ENCODE measurements around the gene RPL37A.

The RPL37A gene

GRCh38 chr2:216504376-216504762 lies 5.7 kb downstream of the RPL37A start (continued):
- TF ChIP-seq, protein P1, sequence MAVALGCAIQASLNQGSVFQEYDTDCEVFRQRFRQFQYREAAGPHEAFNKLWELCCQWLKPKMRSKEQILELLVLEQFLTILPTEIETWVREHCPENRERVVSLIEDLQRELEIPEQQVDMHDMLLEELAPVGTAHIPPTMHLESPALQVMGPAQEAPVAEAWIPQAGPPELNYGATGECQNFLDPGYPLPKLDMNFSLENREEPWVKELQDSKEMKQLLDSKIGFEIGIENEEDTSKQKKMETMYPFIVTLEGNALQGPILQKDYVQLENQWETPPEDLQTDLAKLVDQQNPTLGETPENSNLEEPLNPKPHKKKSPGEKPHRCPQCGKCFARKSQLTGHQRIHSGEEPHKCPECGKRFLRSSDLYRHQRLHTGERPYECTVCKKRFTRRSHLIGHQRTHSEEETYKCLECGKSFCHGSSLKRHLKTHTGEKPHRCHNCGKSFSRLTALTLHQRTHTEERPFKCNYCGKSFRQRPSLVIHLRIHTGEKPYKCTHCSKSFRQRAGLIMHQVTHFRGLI (tag by site-specific recombination; IDR thresholded peaks at IDR 0.05): no peak

- Histone ChIP-seq H3K27ac (ENCODE audit: extremely low read depth, low read depth, low read length) (no peak overlapping the region), H3K36me3 (ENCODE audit: control insufficient read depth in 2 of 2, insufficient read depth in 1 of 2, low read length in 2 of 2) (peaks cover 51 to 69% of the 10 kb centered on the region in 2 experiments), H3K4me1 (ENCODE audit: control insufficient read depth, insufficient read depth, low read length) (peaks cover 5% of the 10 kb centered on the region; the same call in 1 of the 2 replicates), H3K9me3 (ENCODE audit: control insufficient read depth, insufficient read depth, low read depth, low read length) (no peaks in the 10 kb centered on the region), H3K4me3 (ENCODE audit: low read depth, low read length) (no peak overlapping the region)
- CTCF ChIA-PET: interaction anchor here (2.7 kb wide), 1 partner anchor 11 kb away, joined by 12 read pairs; no protein-coding TSS in a partner anchor
- POLR2A ChIA-PET: interaction anchor here (0.7 to 1.6 kb wide), 2 partner anchors 7 to 141 kb away, joined by 4 to 12 read pairs; partner anchors contain the start of gene RPL37A
- TF ChIP-seq ZNF354C (tag by site-specific recombination; IDR thresholded peaks at IDR 0.05; ENCODE audit: borderline replicate concordance, low read depth): no peak
- no peak for TF ChIP-seq ZNF514 (tag by site-specific recombination; IDR thresholded peaks at IDR 0.05)
- 0 out of 2 replicates have a peak, but pooled peaks have one; percentile 14 for TF ChIP-seq EGR2 (tag by site-specific recombination; IDR thresholded peaks at IDR 0.05; ENCODE audit: low read depth)
- TF ChIP-seq ZXDB (tag by site-specific recombination; IDR thresholded peaks at IDR 0.05): no peak
- TF ChIP-seq ZNF544 (tag by site-specific recombination; IDR thresholded peaks at IDR 0.05): no peak
- TF ChIP-seq ZNF184 (tag by site-specific recombination; IDR thresholded peaks at IDR 0.05): peak; percentile 95
- no peak for TF ChIP-seq ZNF350 (tag by site-specific recombination; IDR thresholded peaks at IDR 0.05)
- TF ChIP-seq, protein P2, sequence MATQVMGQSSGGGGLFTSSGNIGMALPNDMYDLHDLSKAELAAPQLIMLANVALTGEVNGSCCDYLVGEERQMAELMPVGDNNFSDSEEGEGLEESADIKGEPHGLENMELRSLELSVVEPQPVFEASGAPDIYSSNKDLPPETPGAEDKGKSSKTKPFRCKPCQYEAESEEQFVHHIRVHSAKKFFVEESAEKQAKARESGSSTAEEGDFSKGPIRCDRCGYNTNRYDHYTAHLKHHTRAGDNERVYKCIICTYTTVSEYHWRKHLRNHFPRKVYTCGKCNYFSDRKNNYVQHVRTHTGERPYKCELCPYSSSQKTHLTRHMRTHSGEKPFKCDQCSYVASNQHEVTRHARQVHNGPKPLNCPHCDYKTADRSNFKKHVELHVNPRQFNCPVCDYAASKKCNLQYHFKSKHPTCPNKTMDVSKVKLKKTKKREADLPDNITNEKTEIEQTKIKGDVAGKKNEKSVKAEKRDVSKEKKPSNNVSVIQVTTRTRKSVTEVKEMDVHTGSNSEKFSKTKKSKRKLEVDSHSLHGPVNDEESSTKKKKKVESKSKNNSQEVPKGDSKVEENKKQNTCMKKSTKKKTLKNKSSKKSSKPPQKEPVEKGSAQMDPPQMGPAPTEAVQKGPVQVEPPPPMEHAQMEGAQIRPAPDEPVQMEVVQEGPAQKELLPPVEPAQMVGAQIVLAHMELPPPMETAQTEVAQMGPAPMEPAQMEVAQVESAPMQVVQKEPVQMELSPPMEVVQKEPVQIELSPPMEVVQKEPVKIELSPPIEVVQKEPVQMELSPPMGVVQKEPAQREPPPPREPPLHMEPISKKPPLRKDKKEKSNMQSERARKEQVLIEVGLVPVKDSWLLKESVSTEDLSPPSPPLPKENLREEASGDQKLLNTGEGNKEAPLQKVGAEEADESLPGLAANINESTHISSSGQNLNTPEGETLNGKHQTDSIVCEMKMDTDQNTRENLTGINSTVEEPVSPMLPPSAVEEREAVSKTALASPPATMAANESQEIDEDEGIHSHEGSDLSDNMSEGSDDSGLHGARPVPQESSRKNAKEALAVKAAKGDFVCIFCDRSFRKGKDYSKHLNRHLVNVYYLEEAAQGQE (tag by site-specific recombination; IDR thresholded peaks at IDR 0.05): no peak
- TF ChIP-seq, protein P3, sequence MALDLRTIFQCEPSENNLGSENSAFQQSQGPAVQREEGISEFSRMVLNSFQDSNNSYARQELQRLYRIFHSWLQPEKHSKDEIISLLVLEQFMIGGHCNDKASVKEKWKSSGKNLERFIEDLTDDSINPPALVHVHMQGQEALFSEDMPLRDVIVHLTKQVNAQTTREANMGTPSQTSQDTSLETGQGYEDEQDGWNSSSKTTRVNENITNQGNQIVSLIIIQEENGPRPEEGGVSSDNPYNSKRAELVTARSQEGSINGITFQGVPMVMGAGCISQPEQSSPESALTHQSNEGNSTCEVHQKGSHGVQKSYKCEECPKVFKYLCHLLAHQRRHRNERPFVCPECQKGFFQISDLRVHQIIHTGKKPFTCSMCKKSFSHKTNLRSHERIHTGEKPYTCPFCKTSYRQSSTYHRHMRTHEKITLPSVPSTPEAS (tag by site-specific recombination; IDR thresholded peaks at IDR 0.05): no peak
Measured at GRCh38 chr2:216505133-216506106, 6.8 kb downstream of the RPL37A start.

- ChIA-PET POLR2A (interaction anchor here (0.6 to 3.5 kb wide), 5 partner anchors 9 to 415 kb away, joined by 3 to 12 read pairs (median 6); partner anchors contain the start of gene RPL37A), CTCF (interaction anchor here (0.6 to 2.7 kb wide), 6 partner anchors 9 to 1206 kb away, joined by 3 to 12 read pairs (median 4); no protein-coding TSS in a partner anchor)
- no peaks in the 10 kb centered on the region for H3K4me1 ChIP-seq (ENCODE audit: control insufficient read depth, insufficient read depth, low read length)
- TF ChIP-seq, protein P1 (tag by site-specific recombination; IDR thresholded peaks at IDR 0.05): peak; percentile 83
- TF ChIP-seq KLF16 (tag by site-specific recombination; IDR thresholded peaks at IDR 0.05): no peak
- TF ChIP-seq, protein P3 (tag by site-specific recombination; IDR thresholded peaks at IDR 0.05): no peak
- no peak overlapping the region for H3K27ac ChIP-seq (ENCODE audit: extremely low read depth, low read depth, low read length)
- H3K9me3 ChIP-seq (ENCODE audit: control insufficient read depth, insufficient read depth, low read depth, low read length): no peaks in the 10 kb centered on the region
- peaks cover 32 to 48% of the 10 kb centered on the region in 2 experiments for H3K36me3 ChIP-seq (ENCODE audit: control insufficient read depth in 2 of 2, insufficient read depth in 1 of 2, low read length in 2 of 2)
- H3K4me3 ChIP-seq (ENCODE audit: low read depth, low read length): no peak overlapping the region
Measured at GRCh38 chr2:216507220-216508160, 8.8 kb downstream of the RPL37A start.

Data from HEK293 (cell line).